Loucy (cell line): Measurements from ENCODE around the gene MGLL.

Experiments
- H2AFZ ChIP-seq: fragments of 200-600 bp; sonication (generic); 2 replicates; pipeline ENCODE4 v1.6.0; 2016; ENCODE audit warnings: antibody characterized with exemption, mild to moderate bottlenecking, low read length, moderate library complexity
- H3F3A ChIP-seq: fragments of 200-600 bp; 2 replicates; pipeline ENCODE4 v1.6.0; 2016; ENCODE audit warnings: antibody characterized with exemption, low read depth, mild to moderate bottlenecking
- H3K27me3 ChIP-seq: fragments of 200-600 bp; sonication (generic); 2 replicates; pipeline ENCODE4 v1.6.1; 2014; ENCODE audit warnings: low read length, mild to moderate bottlenecking; ENCODE audit not compliant: insufficient read depth, poor library complexity, severe bottlenecking
- H3K36me3 ChIP-seq: fragments of 200-600 bp; sonication (generic); 2 replicates; pipeline ENCODE4 v1.6.1; 2016; ENCODE audit warnings: low read length; ENCODE audit not compliant: insufficient read depth
- H3K4me1 ChIP-seq: fragments of 200-600 bp; sonication (generic); 2 replicates; pipeline ENCODE4 v1.5.1; 2014; ENCODE audit warnings: low read length, mild to moderate bottlenecking; ENCODE audit not compliant: insufficient read depth, poor library complexity, severe bottlenecking
- H3K4me2 ChIP-seq: fragments of 200-600 bp; sonication (generic); 2 replicates; pipeline ENCODE4 v1.6.0; 2014; ENCODE audit warnings: antibody characterized with exemption, low read length, low read depth, mild to moderate bottlenecking; ENCODE audit not compliant: poor library complexity, severe bottlenecking
- H3K4me3 ChIP-seq: fragments of 200-600 bp; sonication (generic); 2 replicates; pipeline ENCODE4 v1.5.1; 2014; ENCODE audit warnings: low read length, mild to moderate bottlenecking, mixed read lengths; ENCODE audit not compliant: poor library complexity, severe bottlenecking
- H3K79me2 ChIP-seq: fragments of 200-600 bp; sonication (generic); 2 replicates; pipeline ENCODE4 v1.6.1; 2014; ENCODE audit warnings: low read length; ENCODE audit not compliant: insufficient read depth
- H3K9ac ChIP-seq: fragments of 200-600 bp; sonication (generic); 2 replicates; pipeline ENCODE4 v1.6.0; 2014; ENCODE audit warnings: mild to moderate bottlenecking, low read depth, low read length, moderate library complexity; ENCODE audit not compliant: poor library complexity, severe bottlenecking
- H3K9me2 ChIP-seq: fragments of 200-600 bp; sonication (generic); replicated peaks from 2 replicates; pipeline ENCODE4 v1.6.1; 2016; ENCODE audit warnings: low read depth, low read length, mixed read lengths
- H3K9me3 ChIP-seq: fragments of 200-600 bp; sonication (generic); 2 replicates; pipeline ENCODE4 v1.6.1; 2014; ENCODE audit warnings: mild to moderate bottlenecking, antibody characterized with exemption, low read length, low read depth; ENCODE audit not compliant: insufficient read depth
- H4K20me1 ChIP-seq: fragments of 200-600 bp; sonication (generic); 2 replicates; pipeline ENCODE4 v1.6.0; 2014; ENCODE audit warnings: antibody characterized with exemption, low read length, mild to moderate bottlenecking; ENCODE audit not compliant: insufficient read depth, poor library complexity, severe bottlenecking
- EZH2phosphoT487 ChIP-seq: fragments of 200-600 bp; IDR thresholded peaks from 2 replicates; pipeline ENCODE4 v1.6.1; 2018; ENCODE audit warnings: antibody characterized with exemption, mild to moderate bottlenecking, moderate library complexity, borderline replicate concordance
- TF ChIP-seq, protein P1 (sequence below): fragments of 200-600 bp; sonication (generic); conservative IDR thresholded peaks from 2 replicates; pipeline ENCODE4 v1.5.1; 2014; ENCODE audit warnings: mild to moderate bottlenecking, antibody characterized with exemption, low read length

The MGLL gene

DNA sequence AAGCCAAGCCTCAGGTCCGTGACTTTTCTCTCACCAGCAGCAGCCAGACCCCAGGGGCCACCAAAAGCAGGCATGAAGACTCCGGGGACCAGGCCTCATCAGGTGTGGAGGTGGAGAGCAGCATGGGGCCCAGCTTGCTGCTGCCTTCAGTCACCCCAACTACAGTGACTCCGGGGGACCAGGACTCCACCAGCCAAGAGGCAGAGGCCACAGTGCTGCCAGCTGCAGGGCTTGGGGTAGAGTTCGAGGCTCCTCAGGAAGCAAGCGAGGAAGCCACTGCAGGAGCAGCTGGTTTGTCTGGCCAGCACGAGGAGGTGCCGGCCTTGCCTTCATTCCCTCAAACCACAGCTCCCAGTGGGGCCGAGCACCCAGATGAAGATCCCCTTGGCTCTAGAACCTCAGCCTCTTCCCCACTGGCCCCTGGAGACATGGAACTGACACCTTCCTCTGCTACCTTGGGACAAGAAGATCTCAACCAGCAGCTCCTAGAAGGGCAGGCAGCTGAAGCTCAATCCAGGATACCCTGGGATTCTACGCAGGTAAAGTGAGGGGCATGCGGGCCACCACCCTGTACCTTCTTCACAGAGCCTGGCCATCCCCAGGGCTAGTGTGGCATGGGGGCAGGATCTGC is 161.6 kb downstream of the MGLL start:
- H3K36me3 ChIP-seq: no peaks in the 10 kb centered on the region
- H3K4me3 ChIP-seq: no peak overlapping the region
- H3K9me2 ChIP-seq: no peaks in the 10 kb centered on the region
- no peaks in the 10 kb centered on the region for H4K20me1 ChIP-seq
- H3K9me3 ChIP-seq: no peaks in the 10 kb centered on the region
- H3K79me2 ChIP-seq: no peaks in the 10 kb centered on the region
- no peak overlapping the region; the same call in 1 of the 2 replicates for H2AFZ ChIP-seq
- TF ChIP-seq EZH2phosphoT487: no peak
- TF ChIP-seq, protein P1, sequence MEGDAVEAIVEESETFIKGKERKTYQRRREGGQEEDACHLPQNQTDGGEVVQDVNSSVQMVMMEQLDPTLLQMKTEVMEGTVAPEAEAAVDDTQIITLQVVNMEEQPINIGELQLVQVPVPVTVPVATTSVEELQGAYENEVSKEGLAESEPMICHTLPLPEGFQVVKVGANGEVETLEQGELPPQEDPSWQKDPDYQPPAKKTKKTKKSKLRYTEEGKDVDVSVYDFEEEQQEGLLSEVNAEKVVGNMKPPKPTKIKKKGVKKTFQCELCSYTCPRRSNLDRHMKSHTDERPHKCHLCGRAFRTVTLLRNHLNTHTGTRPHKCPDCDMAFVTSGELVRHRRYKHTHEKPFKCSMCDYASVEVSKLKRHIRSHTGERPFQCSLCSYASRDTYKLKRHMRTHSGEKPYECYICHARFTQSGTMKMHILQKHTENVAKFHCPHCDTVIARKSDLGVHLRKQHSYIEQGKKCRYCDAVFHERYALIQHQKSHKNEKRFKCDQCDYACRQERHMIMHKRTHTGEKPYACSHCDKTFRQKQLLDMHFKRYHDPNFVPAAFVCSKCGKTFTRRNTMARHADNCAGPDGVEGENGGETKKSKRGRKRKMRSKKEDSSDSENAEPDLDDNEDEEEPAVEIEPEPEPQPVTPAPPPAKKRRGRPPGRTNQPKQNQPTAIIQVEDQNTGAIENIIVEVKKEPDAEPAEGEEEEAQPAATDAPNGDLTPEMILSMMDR: no peak
- no peaks in the 10 kb centered on the region for H3K27me3 ChIP-seq
- no peaks in the 10 kb centered on the region for H3F3A ChIP-seq
- H3K4me1 ChIP-seq: no peaks in the 10 kb centered on the region
- H3K4me2 ChIP-seq: no peak overlapping the region
- no peak overlapping the region for H3K9ac ChIP-seq

DNA sequence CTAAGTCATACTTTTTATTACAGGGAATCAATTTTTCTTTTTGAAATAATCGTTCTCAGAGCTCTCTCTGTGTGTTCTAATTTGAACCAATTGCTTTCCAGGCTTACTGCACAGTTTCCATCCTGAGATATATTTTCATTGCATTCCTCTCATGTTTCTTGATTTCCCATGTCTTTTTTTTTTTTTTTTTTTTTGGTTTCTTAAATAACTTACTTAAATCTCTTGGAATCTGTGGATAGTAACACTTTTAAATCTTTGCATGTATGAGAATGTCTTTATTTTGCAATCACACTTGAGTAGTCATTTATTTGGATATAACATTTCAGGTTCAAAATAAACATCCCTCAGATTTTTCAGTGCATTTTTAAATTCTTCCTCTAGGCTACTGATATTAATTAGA is 164.1 kb downstream of the MGLL start:
- Histone ChIP-seq H3K36me3 (no peaks in the 10 kb centered on the region), H3K4me2 (no peak overlapping the region), H2AFZ (no peak overlapping the region), H3F3A (no peaks in the 10 kb centered on the region), H3K27me3 (no peaks in the 10 kb centered on the region), H3K9me2 (no peaks in the 10 kb centered on the region), H4K20me1 (no peaks in the 10 kb centered on the region), H3K9me3 (no peaks in the 10 kb centered on the region), H3K4me3 (no peak overlapping the region), H3K9ac (no peak overlapping the region), H3K79me2 (no peaks in the 10 kb centered on the region), H3K4me1 (no peaks in the 10 kb centered on the region)
- TF ChIP-seq EZH2phosphoT487: no peak
- TF ChIP-seq, protein P1: no peak

DNA sequence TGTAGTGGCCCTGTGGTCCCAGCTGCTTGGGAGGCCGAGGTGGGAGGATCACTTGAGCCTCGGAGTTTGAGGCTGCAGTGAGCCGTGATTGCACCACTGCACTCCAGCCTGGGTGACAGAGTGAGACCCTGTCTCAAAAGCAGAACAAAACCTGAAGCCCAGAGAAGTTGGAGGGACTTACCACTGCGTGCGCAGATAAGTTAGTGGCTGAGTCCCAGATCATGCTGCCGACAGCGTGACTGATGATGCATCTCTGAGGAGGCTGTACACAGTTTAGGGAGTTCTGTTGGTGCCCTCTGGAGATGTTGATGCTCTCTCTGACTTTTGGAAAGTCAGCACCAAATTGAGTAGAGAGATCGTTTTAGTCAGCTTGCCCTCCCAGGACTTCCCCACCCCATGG is 165.4 kb downstream of the MGLL start:
- no peaks in the 10 kb centered on the region for H3K27me3 ChIP-seq
- H4K20me1 ChIP-seq: no peaks in the 10 kb centered on the region
- H3K79me2 ChIP-seq: no peaks in the 10 kb centered on the region
- H3K9me2 ChIP-seq: no peaks in the 10 kb centered on the region
- H3K9ac ChIP-seq: no peak overlapping the region
- no peak overlapping the region for H3K4me2 ChIP-seq
- TF ChIP-seq, protein P1: no peak
- no peak for TF ChIP-seq EZH2phosphoT487
- H3K4me1 ChIP-seq: no peaks in the 10 kb centered on the region
- no peaks in the 10 kb centered on the region for H3K9me3 ChIP-seq
- no peak overlapping the region for H2AFZ ChIP-seq
- H3K4me3 ChIP-seq: no peak overlapping the region
- H3F3A ChIP-seq: no peaks in the 10 kb centered on the region
- no peaks in the 10 kb centered on the region for H3K36me3 ChIP-seq
